Measurements from ENCODE around the gene POLR2E.

POLR2E gene

GRCh38 chr19:1076046-1076386 lies 19.2 kb downstream of the POLR2E start:
- no peak for DNase-seq

- peak; percentile 76 for DNase-seq
These were observed 20.5 kb downstream of the POLR2E start for GRCh38 chr19:1074544-1075283.

- DNase-seq, result no peak
These were observed 21.1 kb downstream of the POLR2E start for GRCh38 chr19:1073956-1074517.

GRCh38 chr19:1073063-1073955 lies 21.9 kb downstream of the POLR2E start:
- DNase-seq, result no peak

GRCh38 chr19:1072371-1073015 lies 22.7 kb downstream of the POLR2E start:
- no peak for DNase-seq

GRCh38 chr19:1070931-1071791 lies 24.0 kb downstream of the POLR2E start:
- DNase-seq, result no peak

- no peak for DNase-seq
These were observed 24.6 kb downstream of the POLR2E start for GRCh38 chr19:1070576-1070930.

- DNase-seq, result no peak
These were observed 26.0 kb downstream of the POLR2E start for GRCh38 chr19:1069009-1069779.

- DNase-seq, result peak; percentile 10
These were observed 26.9 kb downstream of the POLR2E start for GRCh38 chr19:1068009-1069001.

GRCh38 chr19:1067341-1067957 lies 27.7 kb downstream of the POLR2E start:
- DNase-seq, result peak; percentile 30

- peak; percentile 42 for DNase-seq
These were observed 28.3 kb downstream of the POLR2E start, which contains the start of gene ARHGAP45 for GRCh38 chr19:1066748-1067340. ARHGAP45 (plus strand) TSS chr19:1067167; CDS start chr19:1067406, 239 bp downstream.

GRCh38 chr19:1066251-1066747 lies 28.9 kb downstream of the POLR2E start:
- DNase-seq, result peak; percentile 15

GRCh38 chr19:1065606-1066109 lies 29.5 kb downstream of the POLR2E start:
- no peak for DNase-seq

- DNase-seq, result peak; percentile 69
These were observed 30.2 kb downstream of the POLR2E start for GRCh38 chr19:1064661-1065605.

GRCh38 chr19:1063909-1064660 lies 31.1 kb downstream of the POLR2E start:
- no peak for DNase-seq

GRCh38 chr19:1063030-1063908 lies 31.9 kb downstream of the POLR2E start:
- peak; percentile 38 for DNase-seq

Measured in OCI-M1 (cell line).